Stimulated activated CD8-positive, alpha-beta memory T cell treated with anti-CD3 and anti-CD28 coated beads, Interleukin-15, amount 100 ng/mL, for 1 hour (primary cell): ENCODE measurements around the gene TM7SF2.
"Not testable (repeated sequence)": the region's sequence is repeated elsewhere in the genome, so short reads cannot be mapped to it uniquely, and the experiment has no call there.

ENCODE experiments used
- DNase-seq: peaks from one replicate; pipeline ENCODE4 v3.0.0-alpha.2; 2020; ENCODE audit warnings: low read depth

TM7SF2 gene

GRCh38 chr11:65115361-65116082 lies 3.9 kb downstream of the TM7SF2 start:
- no peak for DNase-seq

GRCh38 chr11:65116370-65117205 lies 4.9 kb downstream of the TM7SF2 start:
- no peak for DNase-seq

GRCh38 chr11:65117206-65118096 lies 5.8 kb downstream of the TM7SF2 start, which contains the start of gene ZNHIT2:
Gene ZNHIT2, minus strand, starts transcription at chr11:65117701. Its CDS starts 48 bp downstream, at chr11:65117653.
- DNase-seq: peak; percentile 100

GRCh38 chr11:65118097-65118837 lies 6.6 kb downstream of the TM7SF2 start:
- DNase-seq: no peak

- DNase-seq: not testable (repeated sequence)
These were observed 7.4 kb downstream of the TM7SF2 start for GRCh38 chr11:65118891-65119669.

- DNase-seq: no peak
These were observed 8.0 kb downstream of the TM7SF2 start for GRCh38 chr11:65119670-65119995.

GRCh38 chr11:65120831-65121230 lies 9.2 kb downstream of the TM7SF2 start:
- DNase-seq: no peak

- no peak for DNase-seq
These were observed 9.8 kb downstream of the TM7SF2 start for GRCh38 chr11:65121447-65121864.

- DNase-seq: peak; percentile 98
These were observed 10.4 kb downstream of the TM7SF2 start, which contains the start of the genes FAU and MRPL49 for GRCh38 chr11:65121865-65122696. Gene FAU, minus strand, starts transcription at chr11:65122134. Its CDS starts 321 bp downstream, at chr11:65121813. Gene MRPL49, plus strand, starts transcription at chr11:65122321. Its CDS starts 26 bp downstream, at chr11:65122347.

GRCh38 chr11:65124480-65125196 lies 13.0 kb downstream of the TM7SF2 start:
- DNase-seq: no peak

GRCh38 chr11:65125197-65126056 lies 13.8 kb downstream of the TM7SF2 start:
- no peak for DNase-seq

- no peak for DNase-seq
These were observed 15.1 kb downstream of the TM7SF2 start for GRCh38 chr11:65126624-65127274.

- no peak for DNase-seq
These were observed 16.0 kb downstream of the TM7SF2 start for GRCh38 chr11:65127473-65128181.

GRCh38 chr11:65128182-65129145 lies 16.8 kb downstream of the TM7SF2 start:
- DNase-seq: no peak

- no peak for DNase-seq
These were observed 18.2 kb downstream of the TM7SF2 start for GRCh38 chr11:65129649-65130441.
